Gastroesophageal sphincter (tissue), 4 donors: ENCODE data around the gene STK32A. TPM values are rescaled to one million over a fixed set of nuclear protein-coding genes. Genes with fewer than 3 reads are reported as not detected.

Experiments used
- ATAC-seq: fragments of 150-250 bp; one replicate; pipeline ENCODE4 v1.9.1; 2016; ENCODE audit warnings: mild to moderate bottlenecking, moderate library complexity
- H3K27ac ChIP-seq, 4 donors: fragments of 200-600 bp; sonication (generic) in 3 of 4; 1 replicate in 3 of 4; 2 replicates in 1 of 4; pipeline ENCODE4 v1.5.1; 2016 to 2019
- H3K27me3 ChIP-seq: fragments of 200-600 bp; sonication (generic); one replicate; pipeline ENCODE4 v1.5.1; 2019
- H3K36me3 ChIP-seq, 2 donors: fragments of 200-600 bp; sonication (generic); one replicate each; pipeline ENCODE4 v1.5.1; 2019; ENCODE audit warnings: control low read depth in 1 of 2
- H3K4me1 ChIP-seq, 3 donors: fragments of 200-600 bp; sonication (generic); 1 replicate in 2 of 3; 2 replicates in 1 of 3; pipeline ENCODE4 v1.5.1; 2016 to 2019; ENCODE audit warnings: control low read depth in 2 of 3
- H3K4me3 ChIP-seq, 2 donors: fragments of 200-600 bp; sonication (generic); one replicate each; pipeline ENCODE4 v1.5.1; 2019; ENCODE audit warnings: mild to moderate bottlenecking in 1 of 2, moderate library complexity in 1 of 2
- H3K9me3 ChIP-seq, 3 donors: fragments of 200-600 bp; sonication (generic); one replicate each; pipeline ENCODE4 v1.5.1; 2017 to 2019; ENCODE audit warnings: control low read depth in 2 of 3
- EP300 ChIP-seq: sonication (generic); formaldehyde crosslinking; IDR thresholded peaks from one replicate; pipeline ENCODE4 v1.6.1; 2017; ENCODE audit warnings: antibody characterized with exemption, mild to moderate bottlenecking
- POLR2A ChIP-seq, 2 donors: fragments of 450-650 bp; IDR thresholded peaks; one replicate each; pipeline ENCODE4 v1.6.1; 2017; ENCODE audit warnings: antibody characterized with exemption in 2 of 2, mild to moderate bottlenecking in 2 of 2, moderate library complexity in 1 of 2
- POLR2AphosphoS5 ChIP-seq: sonication (generic); formaldehyde crosslinking; IDR thresholded peaks from one replicate; pipeline ENCODE4 v1.6.1; 2017; ENCODE audit warnings: antibody characterized with exemption
- WGBS, 2 donors: methylation state at CpG; one replicate each; pipeline ENCODE4 v1.1.5; 2018; ENCODE audit warnings: low coverage in 1 of 2; 5-methylcytosine and 5-hydroxymethylcytosine counted together
- total RNA-seq, 4 donors: library from RNA; depleted of rRNA; stranded (reverse); fragments of >200 nt; gene quantifications; one replicate each; pipeline ENCODE4 v1.1.0, GENCODE V29; 2016
- TF ChIP-seq, protein P1 (sequence below), 4 experiments: fragments of 200-600 bp in 2 of 4; fragments of 450-650 bp in 2 of 4; sonication (generic) in 1 of 4; IDR thresholded peaks; one replicate each; pipeline ENCODE4 v1.5.1; 2017 to 2019; ENCODE audit warnings: antibody characterized with exemption in 4 of 4, mild to moderate bottlenecking in 2 of 4, moderate library complexity in 2 of 4

Gene STK32A
- total RNA-seq, 4 donors from 2014 or later = 0.77 to 3.7 (median 2.4) TPM

DNA sequence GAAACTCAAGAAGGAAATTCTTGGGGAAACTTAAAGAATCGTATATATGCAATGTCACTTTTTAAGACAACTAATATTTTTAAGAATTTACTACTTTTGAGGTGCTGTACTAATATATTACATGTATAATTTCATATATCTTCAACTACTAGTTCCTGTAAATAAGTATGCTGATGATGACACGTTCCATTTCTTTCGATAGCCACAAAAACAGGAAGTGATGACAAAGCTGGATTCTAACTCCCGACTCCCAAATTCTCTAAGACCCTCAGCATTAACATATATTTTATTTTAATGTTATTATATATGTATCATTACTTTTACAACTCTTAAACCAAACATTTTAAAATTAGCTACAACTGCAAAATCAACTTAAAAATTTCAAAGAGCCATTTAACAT is 74.8 kb downstream of the STK32A start:
- WGBS, 2 donors = 60 to 66% methylated on average over 4 of the region's 4 CpGs
- no peak overlapping the region for H3K4me3 ChIP-seq
- TF ChIP-seq, protein P1, sequence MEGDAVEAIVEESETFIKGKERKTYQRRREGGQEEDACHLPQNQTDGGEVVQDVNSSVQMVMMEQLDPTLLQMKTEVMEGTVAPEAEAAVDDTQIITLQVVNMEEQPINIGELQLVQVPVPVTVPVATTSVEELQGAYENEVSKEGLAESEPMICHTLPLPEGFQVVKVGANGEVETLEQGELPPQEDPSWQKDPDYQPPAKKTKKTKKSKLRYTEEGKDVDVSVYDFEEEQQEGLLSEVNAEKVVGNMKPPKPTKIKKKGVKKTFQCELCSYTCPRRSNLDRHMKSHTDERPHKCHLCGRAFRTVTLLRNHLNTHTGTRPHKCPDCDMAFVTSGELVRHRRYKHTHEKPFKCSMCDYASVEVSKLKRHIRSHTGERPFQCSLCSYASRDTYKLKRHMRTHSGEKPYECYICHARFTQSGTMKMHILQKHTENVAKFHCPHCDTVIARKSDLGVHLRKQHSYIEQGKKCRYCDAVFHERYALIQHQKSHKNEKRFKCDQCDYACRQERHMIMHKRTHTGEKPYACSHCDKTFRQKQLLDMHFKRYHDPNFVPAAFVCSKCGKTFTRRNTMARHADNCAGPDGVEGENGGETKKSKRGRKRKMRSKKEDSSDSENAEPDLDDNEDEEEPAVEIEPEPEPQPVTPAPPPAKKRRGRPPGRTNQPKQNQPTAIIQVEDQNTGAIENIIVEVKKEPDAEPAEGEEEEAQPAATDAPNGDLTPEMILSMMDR (IDR thresholded peaks at IDR 0.05) = no peak
- TF ChIP-seq POLR2A (IDR thresholded peaks at IDR 0.05) (no peak), POLR2AphosphoS5 (no peak), EP300 (no peak)
- H3K27ac ChIP-seq = no peak overlapping the region
- ATAC-seq = no peak
- H3K4me1 ChIP-seq = no peaks in the 10 kb centered on the region
- H3K27me3 ChIP-seq = no peaks in the 10 kb centered on the region
- no peaks in the 10 kb centered on the region for H3K36me3 ChIP-seq
- no peaks in the 10 kb centered on the region for H3K9me3 ChIP-seq

- Histone ChIP-seq H3K4me3 (no peak overlapping the region), H3K27ac (no peak overlapping the region), H3K27me3 (no peaks in the 10 kb centered on the region), H3K4me1 (no peaks in the 10 kb centered on the region), H3K36me3 (no peaks in the 10 kb centered on the region), H3K9me3 (no peaks in the 10 kb centered on the region)
- 72 to 81% methylated on average over 8 of the region's 10 CpGs for WGBS, 2 donors
- ATAC-seq = peak; percentile 82
- TF ChIP-seq, protein P1 (IDR thresholded peaks at IDR 0.05) = no peak
- TF ChIP-seq POLR2AphosphoS5 (peak; percentile 31), EP300 (no peak), POLR2A (IDR thresholded peaks at IDR 0.05) (no peak)
Measured at GRCh38 chr5:147310059-147310704, 75.4 kb downstream of the STK32A start.

- H3K36me3 ChIP-seq = no peaks in the 10 kb centered on the region
- no peaks in the 10 kb centered on the region for H3K27me3 ChIP-seq
- 80 to 86% methylated on average over 7 of the region's 7 CpGs for WGBS, 2 donors
- no peaks in the 10 kb centered on the region for H3K9me3 ChIP-seq
- H3K4me1 ChIP-seq = no peaks in the 10 kb centered on the region
- TF ChIP-seq POLR2A (IDR thresholded peaks at IDR 0.05) = no peak
- TF ChIP-seq POLR2AphosphoS5 = no peak
- TF ChIP-seq EP300 = no peak
- TF ChIP-seq, protein P1 (IDR thresholded peaks at IDR 0.05) = no peak
- no peak overlapping the region for H3K4me3 ChIP-seq
- H3K27ac ChIP-seq = no peak overlapping the region
- no peak for ATAC-seq
Measured at GRCh38 chr5:147317978-147318684, 83.3 kb downstream of the STK32A start.

DNA sequence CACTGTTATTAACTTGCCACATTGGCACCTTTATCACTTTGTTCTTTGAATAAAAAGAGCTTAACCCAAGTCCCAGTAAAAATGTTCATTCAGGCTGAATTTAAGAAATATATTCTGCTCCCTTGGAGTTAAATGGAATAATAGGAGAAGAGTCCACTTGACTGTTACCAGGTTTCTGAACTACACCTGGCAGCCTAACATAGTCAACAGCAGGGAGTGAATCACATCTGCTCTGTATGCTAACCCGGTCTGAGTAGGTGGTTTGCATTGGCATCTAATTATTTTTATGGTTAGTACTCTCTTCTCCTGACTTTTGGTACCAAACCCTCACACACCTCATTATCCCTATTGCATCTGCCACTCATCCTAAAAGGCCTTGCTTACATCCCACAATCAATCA is 86.7 kb downstream of the STK32A start:
- Histone ChIP-seq H3K9me3 (no peaks in the 10 kb centered on the region), H3K27ac (no peak overlapping the region), H3K27me3 (no peaks in the 10 kb centered on the region), H3K4me1 (no peaks in the 10 kb centered on the region), H3K4me3 (no peak overlapping the region), H3K36me3 (no peaks in the 10 kb centered on the region)
- TF ChIP-seq POLR2AphosphoS5 = no peak
- TF ChIP-seq EP300 = no peak
- TF ChIP-seq POLR2A (IDR thresholded peaks at IDR 0.05) = no peak
- TF ChIP-seq, protein P1 (IDR thresholded peaks at IDR 0.05) = no peak
- ATAC-seq = no peak
- 83 to 89% methylated on average over 1 of the region's 1 CpG for WGBS, 2 donors

DNA sequence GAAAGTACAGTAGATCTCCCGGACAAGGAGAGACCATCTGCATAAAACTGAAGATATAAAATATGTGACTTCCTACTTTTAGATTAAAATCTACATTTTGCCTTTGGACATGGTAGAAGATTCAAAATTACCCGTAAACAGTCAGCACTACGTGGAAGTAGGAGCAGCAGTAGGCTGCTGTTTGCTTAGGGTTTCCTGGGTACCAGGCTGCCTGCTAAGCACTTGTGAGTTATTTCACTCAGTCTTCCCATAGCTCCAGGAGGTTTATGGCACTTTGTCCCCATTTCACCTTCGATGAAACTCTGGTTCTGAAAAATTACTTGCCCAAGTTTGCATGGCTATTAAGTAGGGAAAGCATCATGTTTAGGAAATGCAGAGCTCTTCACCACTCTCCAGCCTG is 92.6 kb downstream of the STK32A start:
- no peaks in the 10 kb centered on the region for H3K27me3 ChIP-seq
- no peaks in the 10 kb centered on the region for H3K4me1 ChIP-seq
- no peak overlapping the region for H3K4me3 ChIP-seq
- TF ChIP-seq POLR2AphosphoS5 (no peak), POLR2A (IDR thresholded peaks at IDR 0.05) (no peak), EP300 (no peak)
- TF ChIP-seq, protein P1 (IDR thresholded peaks at IDR 0.05) = no peak
- no peak overlapping the region for H3K27ac ChIP-seq
- 63 to 68% methylated on average over 3 to 4 of the region's 4 CpGs for WGBS, 2 donors
- H3K9me3 ChIP-seq = no peaks in the 10 kb centered on the region
- ATAC-seq = no peak
- H3K36me3 ChIP-seq = no peaks in the 10 kb centered on the region
